ELR (cell line): ENCODE measurements around the gene AEBP1.

ENCODE experiments used
- DNase-seq: peaks from one replicate; pipeline ENCODE4 v3.0.0-alpha.2; 2015; ENCODE audit warnings: low read depth

Gene AEBP1

DNA sequence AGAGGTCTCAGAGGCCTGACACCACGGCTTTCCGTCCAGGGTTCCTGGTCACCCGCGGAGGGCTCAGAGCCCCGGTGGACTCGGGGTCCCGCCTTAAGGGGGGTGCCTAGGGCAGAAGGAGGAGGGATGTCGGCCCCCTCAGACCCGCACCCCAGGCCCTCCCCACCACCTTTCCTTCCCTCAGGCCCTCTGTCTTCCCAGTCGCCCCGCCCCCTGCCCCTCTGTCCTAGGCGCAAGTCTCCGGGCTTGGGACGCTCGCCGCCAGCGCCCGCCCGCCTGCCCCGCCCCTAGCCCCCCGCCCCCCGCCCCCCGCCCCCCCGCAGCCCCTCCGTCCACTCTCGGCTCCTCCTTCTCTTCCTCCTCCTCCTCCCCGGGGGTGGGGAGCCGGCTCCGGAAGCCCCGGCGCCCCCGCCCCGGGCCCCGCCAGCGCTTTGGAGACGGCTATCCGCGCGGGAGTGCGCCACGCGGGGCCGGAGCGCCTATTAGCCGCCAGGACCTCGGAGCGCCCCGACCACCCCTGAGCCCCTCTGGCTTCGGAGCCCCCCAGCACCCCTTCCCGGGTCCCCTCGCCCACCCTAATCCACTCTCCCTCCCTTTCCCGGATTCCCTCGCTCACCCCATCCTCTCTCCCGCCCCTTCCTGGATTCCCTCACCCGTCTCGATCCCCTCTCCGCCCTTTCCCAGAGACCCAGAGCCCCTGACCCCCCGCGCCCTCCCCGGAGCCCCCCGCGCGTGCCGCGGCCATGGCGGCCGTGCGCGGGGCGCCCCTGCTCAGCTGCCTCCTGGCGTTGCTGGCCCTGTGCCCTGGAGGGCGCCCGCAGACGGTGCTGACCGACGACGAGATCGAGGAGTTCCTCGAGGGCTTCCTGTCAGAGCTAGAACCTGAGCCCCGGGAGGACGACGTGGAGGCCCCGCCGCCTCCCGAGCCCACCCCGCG lies at the start of gene AEBP1:
AEBP1 (plus strand) TSS at position 423 of the 937 bp plus-strand sequence; CDS start at position 744, 321 bp downstream.
- peak; percentile 72 for DNase-seq

DNA sequence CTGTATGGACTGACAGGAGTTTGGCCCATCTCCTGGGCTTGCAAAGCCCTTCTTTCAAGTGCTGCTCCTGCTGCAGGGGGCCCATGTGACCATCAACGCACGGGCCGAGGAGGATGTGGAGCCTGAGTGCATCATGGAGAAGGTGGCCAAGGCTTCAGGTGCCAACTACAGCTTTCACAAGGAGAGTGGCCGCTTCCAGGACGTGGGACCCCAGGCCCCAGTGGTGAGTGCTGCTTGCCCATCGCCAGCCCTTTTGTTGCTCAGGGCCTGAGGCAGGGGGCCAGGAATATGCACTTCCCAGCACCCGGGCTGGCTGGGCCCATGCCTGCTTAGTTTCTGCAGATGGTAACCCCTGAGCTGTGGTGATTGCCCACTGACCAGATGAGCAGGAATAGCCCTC lies 47.5 kb upstream of the AEBP1 start:
- no peak for DNase-seq

DNA sequence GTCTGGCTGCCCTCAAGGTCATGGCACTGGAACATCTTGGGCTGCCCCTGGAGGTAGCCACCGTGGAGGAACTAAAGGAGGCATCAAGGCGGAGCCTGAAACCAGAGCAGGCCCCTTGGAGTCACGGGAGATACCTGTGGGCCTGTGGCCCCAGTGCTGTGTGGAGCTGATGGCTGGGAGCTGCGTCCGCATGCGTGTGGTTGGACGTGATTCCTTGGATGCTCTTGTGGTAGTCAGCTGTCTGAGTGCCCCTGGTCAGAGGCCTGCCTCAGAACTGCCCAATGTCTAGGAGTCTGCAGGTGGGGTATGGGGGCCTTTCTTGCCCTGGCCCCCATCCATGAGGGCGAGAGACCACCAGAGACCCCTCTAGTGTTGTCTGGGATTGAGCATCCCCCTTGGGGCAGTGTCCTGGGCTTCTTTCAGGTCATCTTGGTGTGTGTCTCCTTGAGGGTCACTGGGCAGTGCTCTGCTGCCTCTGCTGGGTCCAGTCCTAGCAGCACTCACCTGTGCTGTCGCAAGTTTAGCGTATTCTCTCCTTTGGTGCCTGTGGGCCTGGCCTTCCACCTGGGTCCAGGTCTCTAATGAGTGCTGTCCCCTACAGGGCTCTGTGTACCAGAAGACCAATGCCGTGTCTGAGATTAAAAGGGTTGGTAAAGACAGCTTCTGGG lies 46.8 kb upstream of the AEBP1 start:
- DNase-seq, result no peak

DNA sequence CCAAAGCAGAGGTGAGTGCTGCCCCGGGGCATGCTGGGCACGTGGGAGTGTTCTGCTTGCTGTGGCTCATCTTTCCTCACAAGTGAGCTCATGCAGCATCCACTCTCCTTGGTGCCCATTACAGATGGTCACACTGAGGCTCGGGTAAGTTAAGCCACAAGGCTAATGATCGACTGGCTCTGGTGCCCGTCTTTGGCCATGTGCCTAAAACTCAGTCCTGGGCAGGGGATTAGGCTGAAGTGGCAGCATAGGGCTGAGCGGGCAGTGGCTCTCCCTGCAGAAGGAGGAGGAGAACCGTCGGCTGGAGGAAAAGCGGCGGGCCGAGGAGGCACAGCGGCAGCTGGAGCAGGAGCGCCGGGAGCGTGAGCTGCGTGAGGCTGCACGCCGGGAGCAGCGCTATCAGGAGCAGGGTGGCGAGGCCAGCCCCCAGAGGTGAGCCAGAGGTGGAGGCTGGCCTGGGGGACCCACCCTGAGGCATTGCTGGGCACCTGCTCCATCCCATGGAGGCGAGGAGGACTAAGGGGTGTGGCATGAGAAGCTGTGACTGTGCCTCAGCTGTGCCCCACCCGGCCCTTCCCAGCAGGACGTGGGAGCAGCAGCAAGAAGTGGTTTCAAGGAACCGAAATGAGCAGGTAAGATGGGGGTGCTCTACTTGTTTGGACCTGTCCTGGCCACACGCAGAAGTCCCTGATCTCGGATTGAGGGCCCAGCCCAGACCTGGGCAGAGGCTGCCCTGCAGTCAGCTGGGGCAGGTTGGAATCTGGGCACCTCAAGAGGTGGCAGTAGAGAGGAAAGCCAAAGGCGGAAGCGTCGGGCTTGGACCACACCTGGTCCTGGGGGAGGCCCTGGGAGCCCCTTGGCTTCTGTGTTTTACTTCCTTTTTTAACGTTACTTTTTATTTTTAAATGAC lies 46.0 kb upstream of the AEBP1 start:
- DNase-seq, result no peak

DNA sequence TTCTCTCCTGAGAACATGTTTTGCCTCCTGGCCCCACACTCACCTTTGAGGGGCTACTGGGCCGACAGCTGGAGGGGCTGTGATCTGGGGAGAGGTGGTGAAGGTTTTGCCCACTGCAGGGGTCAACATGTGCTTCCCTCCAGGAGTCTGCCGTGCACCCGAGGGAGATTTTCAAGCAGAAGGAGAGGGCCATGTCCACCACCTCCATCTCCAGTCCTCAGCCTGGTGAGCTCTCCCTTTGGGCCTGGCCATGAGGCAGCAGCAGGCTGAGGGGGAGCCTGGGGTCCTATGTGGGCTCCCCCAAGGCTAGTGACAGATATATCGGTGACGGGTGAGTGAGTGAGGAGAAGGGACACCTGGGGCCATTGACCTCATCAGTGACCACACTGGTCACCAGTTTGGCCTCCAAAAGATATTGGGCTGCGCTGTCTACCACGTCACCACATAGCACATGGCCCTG lies 45.4 kb upstream of the AEBP1 start:
- no peak for DNase-seq

DNA sequence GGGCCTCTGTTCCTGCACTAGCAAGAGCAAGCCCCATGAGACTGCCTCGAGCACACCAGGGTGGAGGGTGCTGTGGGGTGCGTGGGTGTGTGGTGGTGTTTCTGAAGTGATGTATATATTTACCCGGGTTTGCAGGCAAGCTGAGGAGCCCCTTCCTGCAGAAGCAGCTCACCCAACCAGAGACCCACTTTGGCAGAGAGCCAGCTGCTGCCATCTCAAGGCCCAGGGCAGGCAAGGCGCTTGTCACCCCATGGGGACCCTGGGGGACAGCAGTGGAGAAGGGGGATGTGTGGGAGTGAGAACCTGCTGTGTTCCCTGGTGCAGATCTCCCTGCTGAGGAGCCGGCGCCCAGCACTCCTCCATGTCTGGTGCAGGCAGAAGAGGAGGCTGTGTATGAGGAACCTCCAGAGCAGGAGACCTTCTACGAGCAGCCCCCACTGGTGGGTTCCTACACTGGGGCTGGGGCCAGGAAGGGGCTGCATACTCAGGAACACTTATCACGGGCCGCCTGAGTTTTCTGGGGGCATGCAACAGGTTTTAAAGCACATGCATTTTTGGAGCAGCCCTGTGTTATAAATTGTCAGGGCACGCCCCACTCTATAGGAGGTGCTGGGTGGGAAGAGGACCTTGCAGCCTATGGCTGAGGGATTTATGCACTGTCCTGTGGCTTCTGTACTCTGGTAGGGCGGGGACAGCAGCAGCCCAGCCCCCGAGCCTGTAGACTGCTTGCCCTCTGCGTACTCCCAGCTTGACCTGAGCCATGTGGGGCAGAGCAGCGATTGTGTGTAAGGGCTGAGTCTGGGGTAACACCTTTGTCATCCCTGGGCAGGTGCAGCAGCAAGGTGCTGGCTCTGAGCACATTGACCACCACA lies 44.7 kb upstream of the AEBP1 start:
- DNase-seq, result no peak

DNA sequence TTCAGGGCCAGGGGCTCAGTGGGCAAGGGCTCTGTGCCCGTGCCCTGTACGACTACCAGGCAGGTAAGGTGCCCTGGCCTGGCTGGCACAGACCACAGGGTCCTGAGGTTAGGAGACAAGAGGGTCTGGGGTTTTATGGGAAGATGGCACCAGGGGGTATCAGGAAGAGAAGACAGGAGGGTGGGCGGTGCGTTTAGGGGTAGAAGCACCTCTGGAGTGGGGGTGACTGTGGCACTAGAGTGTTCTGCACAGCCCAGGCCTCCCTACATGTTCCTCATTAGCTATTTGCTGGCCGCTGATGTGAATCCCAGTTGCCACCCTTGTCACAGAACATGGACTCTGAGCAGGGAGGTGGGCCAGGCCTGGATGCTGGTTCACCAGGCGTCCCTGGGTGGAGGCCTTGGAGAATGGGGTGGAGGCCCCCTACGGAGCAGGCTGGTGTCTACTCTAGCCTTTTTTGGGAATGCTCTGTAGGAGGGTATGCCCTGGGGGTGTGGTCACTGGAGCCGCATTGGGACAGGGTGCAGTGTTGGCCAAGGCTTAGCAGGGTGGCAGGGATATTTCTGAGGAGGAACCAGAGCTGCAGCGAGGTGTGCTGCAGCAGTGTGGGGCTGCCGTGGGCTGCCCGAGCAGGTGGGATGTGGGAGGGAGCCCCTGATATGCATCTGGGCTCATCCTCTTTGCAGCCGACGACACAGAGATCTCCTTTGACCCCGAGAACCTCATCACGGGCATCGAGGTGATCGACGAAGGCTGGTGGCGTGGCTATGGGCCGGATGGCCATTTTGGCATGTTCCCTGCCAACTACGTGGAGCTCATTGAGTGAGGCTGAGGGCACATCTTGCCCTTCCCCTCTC lies 43.8 kb upstream of the AEBP1 start:
- no peak for DNase-seq

DNA sequence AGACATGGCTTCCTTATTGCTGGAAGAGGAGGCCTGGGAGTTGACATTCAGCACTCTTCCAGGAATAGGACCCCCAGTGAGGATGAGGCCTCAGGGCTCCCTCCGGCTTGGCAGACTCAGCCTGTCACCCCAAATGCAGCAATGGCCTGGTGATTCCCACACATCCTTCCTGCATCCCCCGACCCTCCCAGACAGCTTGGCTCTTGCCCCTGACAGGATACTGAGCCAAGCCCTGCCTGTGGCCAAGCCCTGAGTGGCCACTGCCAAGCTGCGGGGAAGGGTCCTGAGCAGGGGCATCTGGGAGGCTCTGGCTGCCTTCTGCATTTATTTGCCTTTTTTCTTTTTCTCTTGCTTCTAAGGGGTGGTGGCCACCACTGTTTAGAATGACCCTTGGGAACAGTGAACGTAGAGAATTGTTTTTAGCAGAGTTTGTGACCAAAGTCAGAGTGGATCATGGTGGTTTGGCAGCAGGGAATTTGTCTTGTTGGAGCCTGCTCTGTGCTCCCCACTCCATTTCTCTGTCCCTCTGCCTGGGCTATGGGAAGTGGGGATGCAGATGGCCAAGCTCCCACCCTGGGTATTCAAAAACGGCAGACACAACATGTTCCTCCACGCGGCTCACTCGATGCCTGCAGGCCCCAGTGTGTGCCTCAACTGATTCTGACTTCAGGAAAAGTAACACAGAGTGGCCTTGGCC lies 43.0 kb upstream of the AEBP1 start:
- DNase-seq, result no peak

DNA sequence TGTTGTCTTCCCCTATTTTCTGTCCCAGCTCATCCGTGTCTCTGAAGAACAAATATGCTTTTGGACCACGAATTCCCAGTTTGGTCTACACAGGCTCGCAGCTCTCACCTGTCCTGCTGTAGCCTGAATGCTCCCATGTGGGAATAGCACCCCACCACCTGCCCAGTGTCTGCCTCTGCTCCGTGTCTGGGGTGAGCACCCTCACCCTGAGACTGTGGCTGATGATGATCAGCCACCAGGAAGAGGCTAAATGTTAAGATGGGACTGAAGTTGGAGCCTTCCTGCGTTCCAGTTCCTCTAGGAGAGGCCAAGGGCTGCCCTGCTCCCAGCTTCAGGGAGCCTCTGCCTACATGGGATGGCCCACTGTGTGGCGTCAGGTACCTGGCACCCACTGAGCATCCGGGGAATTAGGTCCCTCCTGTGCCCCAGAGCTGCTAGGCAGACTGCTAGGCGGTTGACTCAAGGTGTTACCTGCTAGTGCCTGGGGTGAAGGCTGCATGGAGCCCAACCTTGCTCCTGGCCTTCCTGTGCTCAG lies 42.4 kb upstream of the AEBP1 start:
- DNase-seq, result no peak

DNA sequence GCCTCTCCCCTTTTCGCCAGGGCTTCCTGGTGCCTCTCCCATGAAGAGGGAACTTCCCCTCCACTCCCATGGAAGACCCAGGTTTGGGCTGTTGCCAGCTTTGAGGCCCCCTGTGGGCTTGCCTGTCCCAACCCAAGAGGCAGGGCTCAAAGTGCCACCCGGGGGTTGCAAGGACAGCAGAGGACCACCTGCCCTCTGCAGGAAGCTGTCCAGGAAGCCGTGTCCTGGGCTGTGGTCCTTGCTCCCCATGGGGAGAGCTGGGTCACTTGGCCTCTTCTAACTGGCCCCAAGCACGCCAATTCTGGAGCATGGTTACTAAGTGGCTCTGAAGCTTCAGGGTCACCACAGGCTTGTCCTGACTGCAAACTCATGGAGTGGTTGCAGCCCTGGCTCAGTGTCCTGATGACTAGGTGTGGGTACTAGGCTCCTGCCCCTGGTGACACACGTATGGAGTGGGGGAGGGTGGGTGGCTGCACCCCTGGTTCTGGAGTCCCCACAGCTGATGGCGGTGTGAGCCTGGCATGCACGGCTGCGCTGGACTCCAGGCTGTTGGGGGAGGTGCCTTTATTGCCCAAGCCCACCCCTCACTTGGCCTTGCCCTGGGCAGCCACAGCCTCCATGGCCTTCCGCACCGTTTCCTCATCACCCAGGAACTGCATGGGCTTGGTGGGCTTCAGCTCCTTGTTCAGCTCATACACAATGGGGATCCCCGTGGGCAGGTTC lies 41.8 kb upstream of the AEBP1 start:
- DNase-seq, result no peak

DNA sequence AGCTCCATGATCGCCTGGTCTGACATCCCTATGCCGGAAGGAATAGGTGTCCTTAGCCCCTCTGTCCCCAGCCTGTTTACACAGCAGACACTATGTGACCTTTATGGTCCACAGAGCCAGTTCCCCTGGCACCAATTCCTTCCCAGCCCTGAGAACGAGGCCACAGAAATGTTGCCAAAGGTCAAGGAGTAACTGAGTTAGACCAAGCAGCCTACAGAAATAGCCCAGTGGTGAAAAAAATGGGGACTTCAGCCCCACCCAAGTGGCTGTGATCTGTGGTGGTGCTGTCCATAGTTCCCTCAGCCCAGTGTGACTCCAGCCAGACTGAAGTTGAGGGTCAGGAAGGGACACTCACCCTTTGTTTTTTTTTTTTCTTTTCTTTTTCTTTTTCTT lies 41.2 kb upstream of the AEBP1 start:
- no peak for DNase-seq

DNA sequence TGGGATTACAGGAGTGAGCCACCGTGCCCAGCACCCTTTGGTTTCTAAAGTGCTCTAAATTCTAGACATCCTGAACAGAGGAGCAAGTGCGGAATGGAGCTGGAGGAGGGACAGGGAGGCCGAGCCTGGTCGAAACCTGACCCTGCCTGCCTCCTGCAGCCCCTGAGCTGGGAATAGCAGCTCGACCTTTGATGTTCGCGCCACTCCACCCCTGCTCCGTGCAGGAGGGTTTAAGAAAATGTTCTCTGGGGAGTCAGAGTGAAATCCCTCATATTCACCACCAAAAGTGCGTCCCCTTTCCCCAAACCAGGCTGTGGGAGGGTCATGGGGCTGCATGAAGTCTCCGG lies 40.6 kb upstream of the AEBP1 start:
- no peak for DNase-seq

DNA sequence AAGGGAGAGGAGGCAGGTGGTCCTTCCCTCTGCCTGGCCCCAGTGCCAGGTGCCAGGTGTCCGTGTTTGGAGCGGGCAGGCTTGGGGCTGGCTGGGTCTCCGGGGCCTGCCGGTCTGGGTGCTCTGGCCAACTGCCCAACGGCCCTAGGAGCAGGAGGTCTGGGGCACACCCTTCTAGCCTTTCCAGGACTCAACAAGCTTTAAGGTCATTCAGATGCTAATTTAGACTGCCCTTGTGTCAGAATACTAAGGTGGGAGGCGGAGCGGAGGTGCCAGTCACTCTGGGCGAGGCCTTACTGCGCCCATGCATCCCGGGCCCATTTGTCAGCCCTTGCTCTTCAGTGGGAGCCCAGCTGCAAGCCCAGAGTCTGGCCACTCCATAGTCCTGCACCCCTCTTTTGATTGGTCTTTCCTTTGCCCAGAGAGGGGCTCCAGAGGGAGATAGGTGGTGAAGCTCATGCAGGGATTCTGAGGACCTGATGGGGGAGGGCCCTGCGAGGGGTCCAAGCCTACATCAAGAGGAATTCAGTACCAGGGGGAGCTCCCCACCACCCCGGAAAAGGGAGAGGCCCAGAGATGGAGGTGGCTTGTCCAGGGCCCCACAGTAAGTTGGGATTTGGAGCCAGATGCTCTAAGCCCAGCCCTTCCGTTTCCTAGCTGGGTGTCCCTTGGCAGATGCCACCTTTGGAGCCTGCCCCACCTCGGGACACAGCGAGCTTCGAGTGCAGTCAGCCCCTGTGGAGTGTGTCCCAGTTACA lies 40.1 kb upstream of the AEBP1 start:
- peak; percentile 28 for DNase-seq

DNA sequence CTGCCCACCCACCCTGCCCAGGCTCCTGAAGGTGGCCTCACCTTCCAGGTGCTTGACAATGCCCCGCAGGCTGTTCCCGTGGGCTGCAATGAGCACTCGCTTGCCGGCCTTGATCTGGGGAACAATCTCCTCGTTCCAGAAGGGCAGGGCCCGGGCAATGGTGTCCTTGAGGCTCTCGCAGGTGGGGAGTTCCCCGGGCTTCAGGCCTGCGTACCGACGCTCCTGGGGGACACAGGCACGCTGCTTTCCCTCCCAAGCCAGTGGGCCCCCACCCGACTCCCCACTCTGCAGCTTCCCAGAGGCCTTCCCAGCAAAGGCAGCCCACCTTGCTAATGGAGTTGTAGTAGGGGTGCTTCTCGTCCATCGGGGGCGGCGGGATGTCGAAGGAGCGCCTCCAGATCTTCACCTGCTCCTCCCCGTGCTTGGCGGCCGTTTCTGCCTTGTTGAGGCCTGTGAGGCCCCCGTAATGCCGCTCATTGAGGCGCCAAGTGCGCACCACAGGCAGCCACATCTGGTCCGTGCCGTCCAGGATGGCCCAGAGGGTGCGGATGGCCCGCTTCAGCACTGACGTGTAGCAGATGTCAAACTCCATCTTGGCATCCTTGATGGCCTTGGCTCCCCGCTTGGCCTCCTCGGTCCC lies 39.2 kb upstream of the AEBP1 start:
- DNase-seq, result no peak

DNA sequence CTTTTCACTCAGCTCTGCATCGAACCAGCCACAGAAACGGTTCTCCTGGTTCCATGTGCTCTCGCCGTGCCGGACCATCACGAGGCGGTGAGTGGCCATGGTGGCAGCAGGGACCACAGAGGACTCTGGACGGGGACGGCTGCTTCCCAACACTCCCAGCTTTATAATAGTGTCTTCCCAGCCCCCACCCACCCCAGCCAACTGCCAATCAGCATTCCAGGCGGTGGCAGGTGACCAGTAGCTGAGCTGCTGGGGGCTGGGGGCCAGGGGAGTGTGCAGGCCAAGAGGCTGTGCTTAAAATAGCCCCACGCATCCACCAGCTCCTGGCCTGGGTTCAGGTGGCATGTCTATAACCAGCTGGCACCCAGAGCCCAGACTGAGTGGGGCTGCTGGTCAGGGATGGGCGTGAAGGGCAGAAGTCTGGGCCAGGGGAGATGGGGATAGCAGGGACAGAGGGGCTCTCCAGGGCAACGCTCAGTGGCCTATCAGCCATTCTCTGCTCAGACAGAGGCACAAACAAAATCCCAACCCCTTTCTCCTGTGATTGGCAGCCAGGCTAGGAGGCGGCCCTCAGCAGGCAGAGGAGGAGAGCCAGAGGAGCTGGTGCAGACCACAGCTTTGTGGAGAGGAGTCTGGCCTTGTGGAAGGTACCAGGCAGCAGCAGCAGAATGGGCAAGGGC lies 38.6 kb upstream of the AEBP1 start, which contains the start of gene PGAM2:
PGAM2 (minus strand) TSS at position 137 of the 680 bp plus-strand sequence; CDS start at position 99, 38 bp downstream.
- peak; percentile 48 for DNase-seq

DNA sequence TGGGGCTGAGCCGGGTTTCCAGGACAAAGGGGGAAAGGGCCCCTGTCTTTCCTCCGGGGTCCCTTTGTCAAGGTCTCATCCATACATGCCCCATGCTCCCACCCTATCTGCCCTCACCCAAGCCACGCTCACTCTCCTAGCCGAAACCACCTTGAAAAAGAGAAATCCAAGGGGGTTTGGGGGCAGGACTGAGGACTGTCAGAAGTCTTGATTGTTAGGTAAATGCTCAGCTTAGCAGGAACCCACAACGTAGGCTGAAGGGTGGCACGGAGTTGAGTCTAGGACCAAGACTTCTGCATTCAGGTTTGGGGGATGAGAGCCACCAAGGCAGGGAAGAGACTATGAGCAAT lies 38.1 kb upstream of the AEBP1 start:
- DNase-seq, result no peak

DNA sequence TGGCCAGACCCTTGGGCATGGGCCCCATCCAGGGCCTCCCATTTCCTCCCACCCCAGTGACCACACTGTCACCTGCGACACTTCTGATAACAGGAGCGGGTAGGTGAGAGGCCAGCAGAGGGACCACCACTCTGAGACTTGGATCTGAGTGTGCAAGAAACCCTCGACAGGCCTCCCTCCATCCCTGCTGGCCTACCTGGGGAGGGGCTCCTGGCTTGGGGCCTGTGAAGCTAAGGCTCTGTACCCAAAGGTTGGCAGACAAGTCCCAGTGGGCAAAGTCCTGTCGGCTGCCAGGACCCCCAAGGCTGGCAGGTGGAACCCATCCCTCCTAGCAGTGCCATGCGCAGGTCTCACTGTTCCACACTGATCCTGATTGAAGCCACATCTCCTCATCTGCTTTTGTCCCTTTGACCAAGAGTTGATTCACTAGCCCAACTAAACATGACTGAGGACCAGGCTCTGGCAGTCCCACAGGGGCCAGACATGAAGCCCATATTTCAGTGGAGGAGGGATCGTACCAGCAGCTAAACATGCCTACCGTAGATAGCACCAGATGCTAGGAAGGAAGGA lies 37.6 kb upstream of the AEBP1 start:
- no peak for DNase-seq
